H1 (cell line): ENCODE measurements around the gene KLHL26.
A peak's percentile ranks its signal among the peaks of the same experiment; 100 is the strongest.

Experiments used
- EP300 ChIP-seq, 2 experiments: IDR thresholded peaks; 1 replicate in 1 of 2; 2 replicates in 1 of 2; pipeline ENCODE4 v1.6.1; 2011 to 2012; ENCODE audit warnings: low read depth in 2 of 2, low read length in 2 of 2, mild to moderate bottlenecking in 2 of 2, borderline replicate concordance in 1 of 2, inconsistent platforms in 1 of 2, moderate library complexity in 1 of 2
- YY1 ChIP-seq: IDR thresholded peaks from 2 replicates; pipeline ENCODE4 v1.6.1; 2011; ENCODE audit warnings: low read depth, mild to moderate bottlenecking, low read length
- TF ChIP-seq, protein P1 (sequence below), 3 experiments: IDR thresholded peaks; 1 replicate in 2 of 3; 2 replicates in 1 of 3; pipeline versions ENCODE4 v1.5.1 to v1.6.1; 2011; ENCODE audit warnings: low read length in 3 of 3, mild to moderate bottlenecking in 3 of 3, inconsistent platforms in 2 of 3, low read depth in 1 of 3, moderate library complexity in 1 of 3; ENCODE audit not compliant: insufficient read depth in 1 of 3; ENCODE audit errors: control extremely low read depth in 1 of 3

DNA sequence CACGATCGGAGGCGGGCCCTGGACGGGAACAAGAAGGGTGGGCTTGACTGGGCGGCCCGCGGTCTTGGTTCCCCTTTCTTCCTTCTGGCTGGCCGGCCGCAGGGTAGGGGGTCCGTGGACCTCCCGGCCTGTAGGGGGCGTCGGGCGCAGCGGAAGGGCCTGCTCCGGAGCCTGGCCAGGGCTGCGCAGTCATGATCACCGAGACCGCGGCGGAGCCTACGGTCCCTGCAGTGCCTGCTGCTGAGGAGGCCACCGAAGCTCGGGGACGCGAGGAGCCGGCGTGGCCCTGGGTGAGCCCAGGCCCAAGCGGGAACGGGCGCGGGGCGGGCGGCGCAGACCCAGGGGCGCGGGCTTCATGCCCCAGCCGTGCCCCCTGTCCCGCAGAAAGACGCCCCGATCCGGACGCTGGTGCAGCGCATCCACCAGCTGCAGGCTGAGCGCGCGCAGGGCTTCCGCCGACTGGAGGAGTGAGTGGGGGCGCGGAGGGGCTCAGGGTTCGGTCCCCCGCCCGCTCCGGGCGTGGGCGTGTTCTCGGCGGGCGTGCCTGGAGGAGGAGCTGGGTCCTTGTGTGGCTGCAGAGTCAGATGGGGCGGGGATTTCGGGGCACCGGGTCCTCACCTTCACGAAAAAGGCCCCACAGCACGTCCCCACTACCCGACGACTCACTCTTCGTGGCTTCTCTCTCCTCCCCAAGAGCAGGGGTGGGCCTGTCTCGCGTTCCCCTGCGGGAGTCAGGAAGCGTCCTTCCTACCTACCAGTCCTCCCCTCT, 48.0 kb upstream of the KLHL26 start, which contains the start of gene REX1BD:
- TF ChIP-seq, protein P1, sequence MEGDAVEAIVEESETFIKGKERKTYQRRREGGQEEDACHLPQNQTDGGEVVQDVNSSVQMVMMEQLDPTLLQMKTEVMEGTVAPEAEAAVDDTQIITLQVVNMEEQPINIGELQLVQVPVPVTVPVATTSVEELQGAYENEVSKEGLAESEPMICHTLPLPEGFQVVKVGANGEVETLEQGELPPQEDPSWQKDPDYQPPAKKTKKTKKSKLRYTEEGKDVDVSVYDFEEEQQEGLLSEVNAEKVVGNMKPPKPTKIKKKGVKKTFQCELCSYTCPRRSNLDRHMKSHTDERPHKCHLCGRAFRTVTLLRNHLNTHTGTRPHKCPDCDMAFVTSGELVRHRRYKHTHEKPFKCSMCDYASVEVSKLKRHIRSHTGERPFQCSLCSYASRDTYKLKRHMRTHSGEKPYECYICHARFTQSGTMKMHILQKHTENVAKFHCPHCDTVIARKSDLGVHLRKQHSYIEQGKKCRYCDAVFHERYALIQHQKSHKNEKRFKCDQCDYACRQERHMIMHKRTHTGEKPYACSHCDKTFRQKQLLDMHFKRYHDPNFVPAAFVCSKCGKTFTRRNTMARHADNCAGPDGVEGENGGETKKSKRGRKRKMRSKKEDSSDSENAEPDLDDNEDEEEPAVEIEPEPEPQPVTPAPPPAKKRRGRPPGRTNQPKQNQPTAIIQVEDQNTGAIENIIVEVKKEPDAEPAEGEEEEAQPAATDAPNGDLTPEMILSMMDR (IDR thresholded peaks at IDR 0.05; ENCODE audit: control extremely low read depth in 1 of 3, insufficient read depth in 1 of 3, low read depth in 1 of 3, low read length in 3 of 3), result peak; percentile 90 to 92 (median 91)
- TF ChIP-seq EP300 (IDR thresholded peaks at IDR 0.05; ENCODE audit: borderline replicate concordance in 1 of 2, low read depth in 2 of 2, low read length in 2 of 2), result peak in 1 of 2 experiments; percentile 66; a peak in 1 of 3 replicates
- no peak for TF ChIP-seq YY1
